Fibroblast of pulmonary artery (primary cell): Measurements from ENCODE around the gene SMARCD3.

ENCODE experiments used
- DNase-seq: peaks from one replicate; pipeline ENCODE4 v3.0.0-alpha.2; 2010; ENCODE audit warnings: low read depth
- H3K4me3 ChIP-seq: replicated peaks from 2 replicates; pipeline ENCODE4 v1.5.1; 2011; ENCODE audit warnings: low read depth, mild to moderate bottlenecking, control low read depth, low read length, moderate library complexity
- TF ChIP-seq, protein P1 (sequence below): IDR thresholded peaks from 2 replicates; pipeline ENCODE4 v1.5.1; 2011; ENCODE audit warnings: mild to moderate bottlenecking, control low read depth, low read length, inconsistent platforms; ENCODE audit errors: missing control alignments

The SMARCD3 gene

DNA sequence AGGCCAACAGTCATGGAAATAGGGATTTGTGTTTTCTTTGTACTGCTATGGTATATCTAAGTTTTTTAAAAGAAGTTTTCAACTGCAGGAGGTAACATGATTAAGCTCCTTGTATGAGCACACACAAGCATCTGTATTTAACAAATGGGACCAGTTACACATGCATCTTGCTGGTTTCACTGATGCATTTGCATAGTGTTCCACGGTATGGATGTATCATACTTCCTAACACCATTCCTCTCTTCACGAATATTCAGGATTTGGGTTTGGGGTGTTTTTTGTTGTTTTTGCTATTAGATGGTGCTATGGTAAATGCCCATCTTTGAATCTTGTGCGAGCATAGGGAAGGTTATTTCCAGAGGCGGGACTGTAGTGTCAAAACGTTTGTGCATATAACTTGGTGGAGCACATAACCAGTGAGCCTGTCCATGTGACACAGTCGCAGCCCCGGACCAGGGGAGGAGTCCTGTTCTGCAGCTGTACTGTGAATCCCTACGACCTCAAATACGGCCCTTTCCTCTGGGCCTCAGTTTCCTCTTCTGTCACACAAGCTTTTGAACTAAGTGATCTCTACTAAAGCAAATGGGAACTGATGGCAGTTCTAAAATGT, 40.1 kb downstream of the SMARCD3 start:
- no peak overlapping the region for H3K4me3 ChIP-seq
- TF ChIP-seq, protein P1, sequence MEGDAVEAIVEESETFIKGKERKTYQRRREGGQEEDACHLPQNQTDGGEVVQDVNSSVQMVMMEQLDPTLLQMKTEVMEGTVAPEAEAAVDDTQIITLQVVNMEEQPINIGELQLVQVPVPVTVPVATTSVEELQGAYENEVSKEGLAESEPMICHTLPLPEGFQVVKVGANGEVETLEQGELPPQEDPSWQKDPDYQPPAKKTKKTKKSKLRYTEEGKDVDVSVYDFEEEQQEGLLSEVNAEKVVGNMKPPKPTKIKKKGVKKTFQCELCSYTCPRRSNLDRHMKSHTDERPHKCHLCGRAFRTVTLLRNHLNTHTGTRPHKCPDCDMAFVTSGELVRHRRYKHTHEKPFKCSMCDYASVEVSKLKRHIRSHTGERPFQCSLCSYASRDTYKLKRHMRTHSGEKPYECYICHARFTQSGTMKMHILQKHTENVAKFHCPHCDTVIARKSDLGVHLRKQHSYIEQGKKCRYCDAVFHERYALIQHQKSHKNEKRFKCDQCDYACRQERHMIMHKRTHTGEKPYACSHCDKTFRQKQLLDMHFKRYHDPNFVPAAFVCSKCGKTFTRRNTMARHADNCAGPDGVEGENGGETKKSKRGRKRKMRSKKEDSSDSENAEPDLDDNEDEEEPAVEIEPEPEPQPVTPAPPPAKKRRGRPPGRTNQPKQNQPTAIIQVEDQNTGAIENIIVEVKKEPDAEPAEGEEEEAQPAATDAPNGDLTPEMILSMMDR: no peak
- DNase-seq: no peak

DNA sequence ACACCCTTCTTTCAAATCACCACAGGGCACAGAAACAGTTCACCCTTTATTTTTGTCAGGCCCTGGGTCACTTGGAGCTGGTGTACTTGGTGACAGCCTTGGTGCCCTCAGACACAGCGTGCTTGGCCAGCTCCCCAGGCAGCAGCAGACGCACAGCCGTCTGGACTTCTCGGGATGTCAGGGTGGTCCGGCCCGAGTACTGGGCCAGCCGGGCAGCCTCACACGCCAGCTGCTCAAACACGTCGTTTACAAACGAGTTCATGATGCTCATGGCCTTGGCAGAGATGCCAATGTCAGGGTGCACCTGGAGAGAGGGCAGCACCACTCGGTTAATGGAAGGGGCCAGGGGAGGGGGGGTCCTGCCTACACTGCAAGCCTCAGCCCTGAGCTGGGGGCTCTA, 40.7 kb downstream of the SMARCD3 start:
- TF ChIP-seq, protein P1: no peak
- no peak overlapping the region for H3K4me3 ChIP-seq
- no peak for DNase-seq

DNA sequence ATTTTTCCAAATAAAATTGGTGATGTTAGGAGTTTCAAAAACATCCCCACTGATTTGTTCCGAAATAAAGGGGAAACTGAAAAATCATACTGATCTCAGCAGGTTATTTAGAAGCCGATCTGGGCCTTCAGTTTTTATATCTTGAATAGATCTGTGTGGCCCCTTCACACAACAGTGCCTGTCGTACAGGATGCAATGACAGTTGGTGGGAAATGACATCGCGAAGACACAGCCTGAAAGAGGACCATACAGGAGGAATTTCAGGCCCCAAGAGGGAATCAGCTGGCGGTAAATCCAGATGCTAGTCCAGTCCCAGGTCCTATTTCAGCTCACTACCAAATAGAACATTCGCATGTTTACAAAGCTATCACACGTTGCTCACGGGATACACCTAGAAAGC, 41.2 kb downstream of the SMARCD3 start:
- DNase-seq: no peak
- H3K4me3 ChIP-seq: no peak overlapping the region
- TF ChIP-seq, protein P1: no peak

DNA sequence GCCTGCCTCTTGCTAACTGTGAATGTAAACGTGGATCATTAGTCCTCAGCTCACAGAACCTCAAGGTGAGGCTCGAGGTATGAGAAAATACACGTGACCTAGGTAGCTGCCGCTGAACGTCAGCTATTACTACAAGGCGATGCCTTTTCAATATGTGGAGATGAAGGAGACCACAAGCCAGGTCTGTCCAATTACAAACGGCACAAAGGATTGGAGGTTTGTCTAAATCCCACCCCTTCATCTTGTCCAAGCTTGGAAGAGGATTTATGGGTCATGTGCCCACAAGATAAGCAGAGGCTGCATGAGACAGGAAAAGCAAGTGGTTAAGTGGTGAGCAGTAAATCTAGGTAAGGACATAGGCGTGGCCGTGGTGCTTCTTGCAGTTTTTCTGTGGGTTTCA, 41.6 kb downstream of the SMARCD3 start:
- TF ChIP-seq, protein P1: no peak
- DNase-seq: no peak
- H3K4me3 ChIP-seq: no peak overlapping the region

DNA sequence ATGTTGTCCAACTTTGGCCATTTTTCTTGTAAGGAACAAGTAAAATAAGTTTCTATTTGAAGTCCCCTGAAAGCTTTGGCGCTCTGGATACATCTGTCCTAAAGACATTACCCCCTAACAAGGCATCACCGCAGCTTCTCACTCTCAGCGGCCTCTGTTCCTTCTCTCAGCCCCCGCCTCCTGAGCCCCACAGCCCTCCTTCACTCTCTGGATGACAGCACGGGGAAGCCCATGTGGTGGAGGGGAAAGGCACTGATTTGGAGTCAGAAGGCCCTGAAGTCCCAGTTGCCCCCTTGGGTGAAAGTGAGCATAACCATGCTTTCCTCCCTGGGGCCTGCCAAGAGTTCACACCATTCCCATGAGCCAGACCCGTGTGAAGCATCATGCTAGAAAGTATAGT, 42.8 kb downstream of the SMARCD3 start:
- TF ChIP-seq, protein P1: no peak
- no peak for DNase-seq

DNA sequence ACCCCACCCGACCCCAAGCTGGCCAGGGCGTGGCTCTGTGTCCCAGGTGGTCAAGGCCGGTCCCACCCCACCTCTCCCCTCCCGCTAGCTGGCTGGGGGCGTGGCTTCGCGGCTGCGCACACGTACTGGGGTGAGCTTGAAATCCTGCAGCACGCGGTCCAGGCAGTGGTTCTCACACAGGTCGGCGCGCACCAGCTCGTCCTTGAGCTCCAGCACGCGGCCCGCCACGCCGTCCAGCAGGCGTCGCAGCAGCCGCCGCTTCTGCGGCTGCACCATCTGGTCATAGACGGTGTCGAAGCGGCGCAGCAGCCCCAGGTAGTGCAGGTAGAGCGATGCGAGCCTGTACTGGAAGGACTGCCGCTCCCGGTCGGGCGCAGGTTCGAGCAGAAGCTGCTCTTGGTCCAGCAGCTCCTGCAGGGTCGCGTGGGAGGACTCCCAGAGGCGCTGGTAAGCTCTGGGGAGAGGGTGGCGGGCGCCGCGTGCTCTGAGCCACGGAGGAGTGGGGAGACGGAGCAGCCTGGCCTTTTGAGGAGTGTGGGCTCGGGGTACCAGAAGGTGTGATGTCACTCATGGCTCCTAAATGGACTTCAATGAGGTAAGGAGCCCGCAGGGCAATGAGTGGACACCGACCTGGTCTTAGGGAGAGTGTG, 44.0 kb downstream of the SMARCD3 start:
- DNase-seq: no peak
- no peak overlapping the region for H3K4me3 ChIP-seq
- TF ChIP-seq, protein P1: no peak

More for the DNA sequence above, 42.8 kb downstream of the SMARCD3 start:
- H3K4me3 ChIP-seq: no peak overlapping the region

DNA sequence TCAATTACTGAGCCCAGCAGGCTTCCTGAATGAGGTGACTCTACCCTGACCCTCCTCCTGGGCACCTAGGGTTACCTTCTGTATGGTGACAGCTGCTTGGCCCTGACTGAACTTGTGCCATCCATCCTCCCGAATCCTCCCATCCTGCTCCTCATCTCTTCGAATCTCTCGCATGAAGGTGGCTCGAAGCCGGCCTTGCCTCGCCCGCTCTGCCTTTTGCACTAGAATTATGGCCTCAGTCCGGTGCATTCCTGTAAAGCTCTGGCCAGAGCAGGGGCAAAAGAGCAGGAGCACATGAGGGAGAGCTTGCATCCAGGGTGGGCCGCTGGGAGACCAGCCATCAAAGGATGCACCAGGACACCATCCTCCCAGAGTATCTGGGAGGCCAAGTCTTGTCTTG, 45.7 kb downstream of the SMARCD3 start:
- no peak overlapping the region for H3K4me3 ChIP-seq
- DNase-seq: no peak
- TF ChIP-seq, protein P1: no peak
